HepG2 (cell line): ENCODE results near the gene MICALL2. TPM values are rescaled to one million over a fixed set of nuclear protein-coding genes. Genes with fewer than 3 reads are reported as not detected.

Experiments used
- DMAP1 ChIP-seq: IDR thresholded peaks from 2 replicates; pipeline ENCODE4 v1.6.1; 2016
- ETS1 ChIP-seq: sonication (generic); formaldehyde crosslinking; IDR thresholded peaks from 2 replicates; pipeline ENCODE4 v1.4.0; 2020; ENCODE audit warnings: missing genetic modification reagents
- GMEB2 ChIP-seq: IDR thresholded peaks from 2 replicates; pipeline ENCODE4 v1.6.1; 2016; ENCODE audit warnings: missing biosample characterization, missing genetic modification reagents, low read depth
- GRHL1 ChIP-seq: sonication (generic); formaldehyde crosslinking; conservative IDR thresholded peaks from 2 replicates; pipeline ENCODE4 v1.8.0; 2022; ENCODE audit warnings: missing genetic modification reagents
- HNF4G ChIP-seq, 2 experiments: sonication (generic) in 1 of 2; formaldehyde crosslinking in 1 of 2; IDR thresholded peaks; 2 replicates each; pipeline versions ENCODE4 v1.4.0 to v1.6.1; 2011 to 2020; ENCODE audit warnings: borderline replicate concordance in 2 of 2, low read depth in 2 of 2, mild to moderate bottlenecking in 2 of 2, low read length in 1 of 2, missing genetic modification reagents in 1 of 2, moderate library complexity in 1 of 2
- SUZ12 ChIP-seq: fragments of 150-350 bp; IDR thresholded peaks from 2 replicates; pipeline ENCODE4 v1.6.1; 2014; ENCODE audit warnings: low read depth, low read length
- TCF12 ChIP-seq, 2 experiments: fragments of 450-650 bp in 1 of 2; sonication (generic) in 1 of 2; formaldehyde crosslinking in 1 of 2; IDR thresholded peaks; 2 replicates each; pipeline versions ENCODE4 v1.6.1 to v1.8.0; 2017 to 2022; ENCODE audit warnings: antibody characterized with exemption in 1 of 2, mild to moderate bottlenecking in 1 of 2, missing genetic modification reagents in 1 of 2, moderate library complexity in 1 of 2
- ZNF639 ChIP-seq: conservative IDR thresholded peaks from 2 replicates; pipeline ENCODE4 v1.6.1; 2018; ENCODE audit warnings: missing genetic modification reagents
- ZNF646 ChIP-seq: sonication (generic); formaldehyde crosslinking; IDR thresholded peaks from 2 replicates; pipeline ENCODE4 v1.9.0; 2021; ENCODE audit warnings: mild to moderate bottlenecking, missing genetic modification reagents
- ZNF710 ChIP-seq: sonication (generic); formaldehyde crosslinking; IDR thresholded peaks from 2 replicates; pipeline ENCODE4 v1.5.0; 2020; ENCODE audit warnings: mild to moderate bottlenecking, missing genetic modification reagents, borderline replicate concordance
- polyA plus RNA-seq, 8 experiments: library from polyadenylated mRNA; depleted of rRNA in 3 of 8; stranded (reverse) in 7 of 8; unstranded in 1 of 8; fragments of >200 nt; fragmentation: Illumina TruSeq in 4 of 8; extraction: Trizol in 4 of 8; gene quantifications; 2 replicates each; pipeline versions ENCODE4 v1.2.1 to v1.2.3, GENCODE V29; 2011 to 2016; ENCODE audit warnings: low read depth in 4 of 8, missing spikeins in 1 of 8, mixed read lengths in 1 of 8; ENCODE audit not compliant: insufficient read depth in 1 of 8
- total RNA-seq, 5 experiments: library from RNA; depleted of rRNA; stranded (reverse); fragments of >200 nt; fragmentation: Illumina TruSeq; extraction: Trizol; gene quantifications; 2 replicates each; pipeline ENCODE4 v1.2.3, GENCODE V29; 2016; ENCODE audit warnings: low read depth in 1 of 5

MICALL2 gene
- total and polyA plus RNA-seq, 2 of the 13 experiments (the other 11 are each of a cell fraction or from before 2014, with no cell fraction given) = 5.8 to 12.4 TPM

GRCh38 chr7:1428941-1429501 is 30.2 kb downstream of the MICALL2 start (continued):
- TF ChIP-seq TCF12 (IDR thresholded peaks at IDR 0.05) (no peak), TCF12 (CRISPR knock-in tag; IDR thresholded peaks at IDR 0.05) (no peak), DMAP1 (CRISPR knock-in tag) (no peak), HNF4G (IDR thresholded peaks at IDR 0.05; ENCODE audit: borderline replicate concordance, low read depth, low read length) (no peak), HNF4G (CRISPR knock-in tag; IDR thresholded peaks at IDR 0.05; ENCODE audit: borderline replicate concordance, low read depth) (no peak), GRHL1 (CRISPR knock-in tag) (no peak), ZNF639 (no peak), ZNF646 (CRISPR knock-in tag) (no peak), ZNF710 (CRISPR knock-in tag) (no peak), ETS1 (CRISPR knock-in tag) (no peak), SUZ12 (no peak), GMEB2 (no peak)
